GM10266 (cell line): ENCODE measurements around the gene PPFIA1.

Experiments
- DNase-seq: peaks from one replicate; pipeline ENCODE4 v3.0.0; 2012; ENCODE audit errors: extremely low spot score
- TF ChIP-seq, protein P1 (sequence below): IDR thresholded peaks from 2 replicates; pipeline ENCODE4 v1.5.1; 2012; ENCODE audit warnings: mild to moderate bottlenecking, low read depth; ENCODE audit not compliant: control insufficient read depth, insufficient read depth; ENCODE audit errors: missing control alignments

PPFIA1 gene

DNA sequence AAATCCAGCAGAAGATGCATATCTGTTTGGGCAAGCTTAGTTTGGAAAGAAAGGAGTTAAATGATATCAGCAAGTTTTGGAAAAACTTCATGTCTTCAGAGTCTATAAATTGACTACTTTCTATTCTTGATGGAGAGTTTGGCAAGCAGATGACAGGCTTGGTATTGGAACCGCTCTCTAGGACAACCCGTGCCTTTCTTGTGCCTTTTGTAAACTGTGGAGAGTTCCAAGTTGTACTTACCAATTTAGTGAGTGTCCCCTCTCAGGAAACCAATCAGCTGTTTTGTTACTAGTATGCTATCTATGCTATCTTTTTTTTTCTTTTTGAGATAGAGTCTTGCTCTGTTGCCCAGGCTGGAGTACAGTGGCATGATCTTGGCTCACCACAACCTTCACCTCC is 84.1 kb downstream of the PPFIA1 start:
- TF ChIP-seq, protein P1, sequence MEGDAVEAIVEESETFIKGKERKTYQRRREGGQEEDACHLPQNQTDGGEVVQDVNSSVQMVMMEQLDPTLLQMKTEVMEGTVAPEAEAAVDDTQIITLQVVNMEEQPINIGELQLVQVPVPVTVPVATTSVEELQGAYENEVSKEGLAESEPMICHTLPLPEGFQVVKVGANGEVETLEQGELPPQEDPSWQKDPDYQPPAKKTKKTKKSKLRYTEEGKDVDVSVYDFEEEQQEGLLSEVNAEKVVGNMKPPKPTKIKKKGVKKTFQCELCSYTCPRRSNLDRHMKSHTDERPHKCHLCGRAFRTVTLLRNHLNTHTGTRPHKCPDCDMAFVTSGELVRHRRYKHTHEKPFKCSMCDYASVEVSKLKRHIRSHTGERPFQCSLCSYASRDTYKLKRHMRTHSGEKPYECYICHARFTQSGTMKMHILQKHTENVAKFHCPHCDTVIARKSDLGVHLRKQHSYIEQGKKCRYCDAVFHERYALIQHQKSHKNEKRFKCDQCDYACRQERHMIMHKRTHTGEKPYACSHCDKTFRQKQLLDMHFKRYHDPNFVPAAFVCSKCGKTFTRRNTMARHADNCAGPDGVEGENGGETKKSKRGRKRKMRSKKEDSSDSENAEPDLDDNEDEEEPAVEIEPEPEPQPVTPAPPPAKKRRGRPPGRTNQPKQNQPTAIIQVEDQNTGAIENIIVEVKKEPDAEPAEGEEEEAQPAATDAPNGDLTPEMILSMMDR: no peak
- no peak for DNase-seq

DNA sequence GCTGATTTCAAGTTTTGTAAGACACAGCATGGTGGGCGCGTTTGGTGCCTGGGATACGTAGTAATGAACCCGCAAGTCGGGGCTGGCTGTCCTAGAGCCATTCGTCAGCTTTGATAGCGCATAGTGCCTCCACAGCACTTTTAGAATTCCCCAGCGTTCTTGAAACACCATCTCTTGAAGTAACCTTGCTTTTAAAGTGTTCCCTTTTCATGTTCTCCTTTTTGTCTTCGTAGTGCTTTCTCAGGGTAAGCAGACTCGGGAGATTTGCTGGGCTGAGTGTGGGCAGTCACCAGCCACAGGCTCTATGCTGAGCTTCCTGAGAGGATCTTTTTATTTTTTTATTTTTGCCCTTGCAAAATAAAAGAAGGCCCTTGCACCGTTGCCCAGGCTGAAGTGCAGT is 88.3 kb downstream of the PPFIA1 start:
- DNase-seq: no peak
- TF ChIP-seq, protein P1: no peak

DNA sequence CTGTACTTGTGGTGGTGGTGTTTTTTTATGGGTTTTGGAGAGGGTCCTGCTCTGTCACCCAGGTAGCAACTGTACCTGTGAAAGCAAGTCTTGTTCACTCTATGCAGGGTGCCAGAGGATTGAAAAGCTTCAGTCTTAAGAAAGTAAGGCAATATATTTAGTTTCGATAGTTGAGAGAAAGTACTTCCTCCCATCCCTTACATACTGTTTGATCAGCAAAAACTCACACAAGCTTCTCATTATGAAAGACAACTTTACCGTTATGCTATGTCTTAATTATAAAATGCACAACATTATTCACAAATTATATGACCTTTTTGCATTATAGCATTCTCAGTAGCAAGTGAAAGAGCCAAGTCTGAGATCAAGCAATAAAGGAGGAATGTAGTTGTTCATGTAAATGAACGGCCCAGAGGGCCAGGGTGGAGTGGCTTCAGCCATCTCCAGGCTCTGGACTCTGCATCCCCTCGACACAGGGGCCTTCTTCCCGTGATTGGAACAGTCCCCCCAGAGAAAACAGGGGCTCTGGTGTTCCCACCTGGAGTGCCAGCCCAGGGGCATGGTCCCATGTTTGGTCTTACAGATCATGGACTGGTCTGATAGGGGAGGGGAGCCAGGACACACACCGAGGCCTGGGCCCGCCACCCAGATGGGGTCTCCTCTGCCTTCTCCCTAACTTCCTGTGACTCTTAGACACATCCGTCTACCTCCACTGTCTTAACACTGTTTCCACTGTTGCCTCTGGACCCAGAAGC is 89.1 kb downstream of the PPFIA1 start:
- no peak for DNase-seq
- TF ChIP-seq, protein P1: no peak

DNA sequence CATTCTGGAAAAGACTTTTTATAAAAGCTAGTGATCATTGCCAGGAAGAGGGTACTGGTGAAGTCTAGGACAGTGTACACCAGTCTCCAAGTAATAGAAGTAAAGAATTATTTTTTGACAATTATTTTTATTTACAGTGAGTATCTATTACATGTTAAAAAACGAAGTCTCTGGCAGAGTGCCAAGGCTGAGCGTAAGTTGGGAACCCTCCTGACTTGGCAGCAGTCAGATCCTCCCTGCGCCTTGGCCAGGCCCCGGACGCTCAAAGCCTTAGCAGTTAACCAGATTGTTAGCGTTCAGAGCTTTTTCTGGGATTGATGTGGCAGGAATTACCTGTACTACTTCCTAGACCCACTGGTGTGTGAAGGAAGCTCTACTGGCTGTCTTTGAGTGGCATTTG is 89.7 kb downstream of the PPFIA1 start:
- DNase-seq: no peak

DNA sequence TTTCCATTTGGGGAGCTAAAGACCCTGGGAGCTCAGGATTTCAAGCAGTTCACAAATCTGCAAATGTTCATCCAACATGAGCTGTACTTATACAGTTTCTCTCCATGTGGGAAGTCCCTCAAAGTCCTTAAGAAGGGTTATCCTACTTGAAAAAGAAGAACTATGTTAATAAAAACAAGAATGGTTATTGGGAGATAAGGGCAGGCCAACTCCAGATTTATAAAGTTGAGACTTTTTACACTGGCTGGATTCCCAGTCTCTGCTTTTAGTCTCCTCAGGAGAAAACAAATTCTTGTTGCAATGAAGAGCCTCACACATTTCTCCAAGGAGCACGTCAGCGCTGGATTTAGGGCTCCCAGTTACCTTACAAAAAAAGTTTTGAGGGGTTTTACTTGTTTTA is 93.7 kb downstream of the PPFIA1 start:
- no peak for DNase-seq
- TF ChIP-seq, protein P1: no peak

More for the DNA sequence above, 89.7 kb downstream of the PPFIA1 start:
- TF ChIP-seq, protein P1: no peak

DNA sequence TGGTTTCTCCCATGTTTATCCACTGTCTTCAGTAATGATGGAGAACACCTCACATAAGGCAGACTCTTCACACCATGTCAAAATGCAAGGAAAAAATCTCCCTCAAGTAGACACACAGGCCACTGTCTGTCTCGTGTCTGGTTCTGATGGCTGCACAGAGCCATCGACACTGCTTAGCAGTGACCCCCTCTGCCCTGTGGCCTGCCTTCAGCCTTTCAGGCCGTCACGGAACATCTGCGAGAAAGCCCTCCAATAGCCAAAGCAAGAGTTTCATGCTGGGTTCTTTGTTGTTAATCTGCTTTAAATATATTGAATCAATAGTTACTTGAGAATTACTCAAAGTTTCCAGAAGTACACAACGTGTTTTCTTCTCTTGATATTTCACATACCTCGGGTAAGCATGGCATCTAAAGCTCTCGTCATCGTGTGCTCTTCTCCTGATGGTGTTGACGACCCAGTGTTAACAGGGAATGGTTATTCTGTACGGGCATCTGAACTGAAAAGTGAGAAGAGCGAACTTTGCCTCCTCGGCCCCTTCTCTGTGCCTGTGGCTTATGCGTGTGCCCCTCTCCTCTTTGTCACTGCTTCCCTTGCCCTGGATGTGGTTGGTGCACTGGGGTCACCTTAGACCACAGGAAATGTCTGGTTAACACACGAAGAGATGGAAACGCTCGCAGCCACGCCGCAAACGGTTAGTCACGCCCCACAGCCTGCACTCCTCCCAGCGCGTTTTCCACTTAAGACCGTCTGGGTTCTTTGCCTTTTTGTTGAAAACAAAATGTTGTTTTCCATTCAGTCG is 94.5 kb downstream of the PPFIA1 start:
- DNase-seq: no peak
- TF ChIP-seq, protein P1: no peak

DNA sequence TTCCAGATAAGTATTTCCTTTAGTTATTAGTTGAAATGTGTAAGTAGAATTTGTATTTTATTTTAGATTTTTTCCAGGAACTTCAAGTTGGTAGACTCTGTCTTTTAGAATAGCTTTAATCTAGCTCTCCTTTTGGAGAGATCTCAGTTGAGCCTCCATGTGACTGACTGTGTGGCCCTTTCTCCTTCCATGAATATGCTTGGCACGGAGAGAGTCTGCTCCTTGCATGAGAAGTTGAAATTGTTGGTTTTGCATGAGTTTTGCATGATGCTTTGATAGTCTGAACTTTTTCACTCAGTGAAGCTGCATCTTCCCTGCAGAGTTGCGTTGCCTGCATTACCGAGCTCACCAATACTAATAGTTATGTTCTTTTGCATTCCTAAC is 95.0 kb downstream of the PPFIA1 start:
- TF ChIP-seq, protein P1: no peak
- no peak for DNase-seq
